Measurements from ENCODE around the gene CTNNBL1. TPM values are rescaled to one million over a fixed set of nuclear protein-coding genes. Genes with fewer than 3 reads are reported as not detected.
"Not testable (repeated sequence)": the region's sequence is repeated elsewhere in the genome, so short reads cannot be mapped to it uniquely, and the experiment has no call there.

CTNNBL1 gene
- polyA plus RNA-seq, 2 donors: 30.2 to 39.6 TPM

- WGBS, 2 donors: 23 to 41% methylated on average over 1 of the region's 1 CpG
- Histone ChIP-seq H3K27ac (ENCODE audit: low read depth in 2 of 2, low read length in 1 of 2) (no peak overlapping the region), H3K4me1 (ENCODE audit: control insufficient read depth in 2 of 2, insufficient read depth in 2 of 2, low read length in 1 of 2) (no peaks in the 10 kb centered on the region), H3K27me3 (ENCODE audit: control insufficient read depth in 1 of 2, insufficient read depth in 2 of 2, low read length in 2 of 2) (peaks cover 0 to 3% of the 10 kb centered on the region in 2 donors), H3K4me3 (ENCODE audit: low read depth in 1 of 2, low read length in 2 of 2) (no peak overlapping the region), H3K36me3 (ENCODE audit: control insufficient read depth in 2 of 2, insufficient read depth in 2 of 2, low read length in 1 of 2) (no peaks in the 10 kb centered on the region), H3K9me3 (ENCODE audit: control insufficient read depth in 2 of 2, insufficient read depth in 1 of 2, low read depth in 1 of 2, low read length in 1 of 2) (no peaks in the 10 kb centered on the region)
Observed at GRCh38 chr20:37673444-37673843, 20.4 kb upstream of the CTNNBL1 start.

- 65 to 76% methylated on average over 7 of the region's 7 CpGs for WGBS, 2 donors
Observed at GRCh38 chr20:37676440-37676839, 17.4 kb upstream of the CTNNBL1 start.

GRCh38 chr20:37677969-37678861 is 15.6 kb upstream of the CTNNBL1 start:
- 26 to 34% methylated on average over 11 of the region's 11 CpGs for WGBS, 2 donors
- Histone ChIP-seq H3K9me3 (ENCODE audit: control insufficient read depth in 2 of 2, insufficient read depth in 1 of 2, low read depth in 1 of 2, low read length in 1 of 2) (peaks cover 0 to 2% of the 10 kb centered on the region in 2 donors), H3K27me3 (ENCODE audit: control insufficient read depth in 1 of 2, insufficient read depth in 2 of 2, low read length in 2 of 2) (no peaks in the 10 kb centered on the region), H3K27ac (ENCODE audit: low read depth in 2 of 2, low read length in 1 of 2) (no peak overlapping the region), H3K36me3 (ENCODE audit: control insufficient read depth in 2 of 2, insufficient read depth in 2 of 2, low read length in 1 of 2) (no peaks in the 10 kb centered on the region), H3K4me1 (ENCODE audit: control insufficient read depth in 2 of 2, insufficient read depth in 2 of 2, low read length in 1 of 2) (no peaks in the 10 kb centered on the region), H3K4me3 (ENCODE audit: low read depth in 1 of 2, low read length in 2 of 2) (no peak overlapping the region)

More at GRCh38 chr20:37676440-37676839, 17.4 kb upstream of the CTNNBL1 start:
- Histone ChIP-seq H3K4me3 (ENCODE audit: low read depth in 1 of 2, low read length in 2 of 2) (no peak overlapping the region), H3K27ac (ENCODE audit: low read depth in 2 of 2, low read length in 1 of 2) (no peak overlapping the region), H3K27me3 (ENCODE audit: control insufficient read depth in 1 of 2, insufficient read depth in 2 of 2, low read length in 2 of 2) (peaks cover 0 to 3% of the 10 kb centered on the region in 2 donors), H3K36me3 (ENCODE audit: control insufficient read depth in 2 of 2, insufficient read depth in 2 of 2, low read length in 1 of 2) (no peaks in the 10 kb centered on the region), H3K9me3 (ENCODE audit: control insufficient read depth in 2 of 2, insufficient read depth in 1 of 2, low read depth in 1 of 2, low read length in 1 of 2) (peaks cover 0 to under 1% of the 10 kb centered on the region in 2 donors), H3K4me1 (ENCODE audit: control insufficient read depth in 2 of 2, insufficient read depth in 2 of 2, low read length in 1 of 2) (no peaks in the 10 kb centered on the region)

- H3K4me1 ChIP-seq (ENCODE audit: control insufficient read depth in 2 of 2, insufficient read depth in 2 of 2, low read length in 1 of 2); H3K36me3 ChIP-seq (ENCODE audit: control insufficient read depth in 2 of 2, insufficient read depth in 2 of 2, low read length in 1 of 2); H3K9me3 ChIP-seq (ENCODE audit: control insufficient read depth in 2 of 2, insufficient read depth in 1 of 2, low read depth in 1 of 2, low read length in 1 of 2); H3K27ac ChIP-seq (ENCODE audit: low read depth in 2 of 2, low read length in 1 of 2); H3K27me3 ChIP-seq (ENCODE audit: control insufficient read depth in 1 of 2, insufficient read depth in 2 of 2, low read length in 2 of 2); H3K4me3 ChIP-seq (ENCODE audit: low read depth in 1 of 2, low read length in 2 of 2): not testable (repeated sequence)
- 80 to 82% methylated on average over 4 of the region's 4 CpGs for WGBS, 2 donors
Observed at GRCh38 chr20:37679751-37680150, 14.1 kb upstream of the CTNNBL1 start.

- Histone ChIP-seq H3K4me3 (ENCODE audit: low read depth in 1 of 2, low read length in 2 of 2) (no peak overlapping the region), H3K9me3 (ENCODE audit: control insufficient read depth in 2 of 2, insufficient read depth in 1 of 2, low read depth in 1 of 2, low read length in 1 of 2) (peaks cover 0 to 2% of the 10 kb centered on the region in 2 donors), H3K36me3 (ENCODE audit: control insufficient read depth in 2 of 2, insufficient read depth in 2 of 2, low read length in 1 of 2) (no peaks in the 10 kb centered on the region), H3K4me1 (ENCODE audit: control insufficient read depth in 2 of 2, insufficient read depth in 2 of 2, low read length in 1 of 2) (no peaks in the 10 kb centered on the region), H3K27ac (ENCODE audit: low read depth in 2 of 2, low read length in 1 of 2) (no peak overlapping the region), H3K27me3 (ENCODE audit: control insufficient read depth in 1 of 2, insufficient read depth in 2 of 2, low read length in 2 of 2) (no peaks in the 10 kb centered on the region)
- 25 to 34% methylated on average over 3 of the region's 3 CpGs for WGBS, 2 donors
Observed at GRCh38 chr20:37680420-37680819, 13.4 kb upstream of the CTNNBL1 start.

- Histone ChIP-seq H3K27ac (ENCODE audit: low read depth in 2 of 2, low read length in 1 of 2) (no peak overlapping the region), H3K27me3 (ENCODE audit: control insufficient read depth in 1 of 2, insufficient read depth in 2 of 2, low read length in 2 of 2) (no peaks in the 10 kb centered on the region), H3K36me3 (ENCODE audit: control insufficient read depth in 2 of 2, insufficient read depth in 2 of 2, low read length in 1 of 2) (no peaks in the 10 kb centered on the region), H3K4me1 (ENCODE audit: control insufficient read depth in 2 of 2, insufficient read depth in 2 of 2, low read length in 1 of 2) (no peaks in the 10 kb centered on the region), H3K4me3 (ENCODE audit: low read depth in 1 of 2, low read length in 2 of 2) (no peak overlapping the region), H3K9me3 (ENCODE audit: control insufficient read depth in 2 of 2, insufficient read depth in 1 of 2, low read depth in 1 of 2, low read length in 1 of 2) (peaks cover 0 to 2% of the 10 kb centered on the region in 2 donors)
- WGBS, 2 donors: 51 to 56% methylated on average over 10 of the region's 10 CpGs
Observed at GRCh38 chr20:37681384-37682112, 12.3 kb upstream of the CTNNBL1 start.

- H3K4me3 ChIP-seq (ENCODE audit: low read depth in 1 of 2, low read length in 2 of 2); H3K9me3 ChIP-seq (ENCODE audit: control insufficient read depth in 2 of 2, insufficient read depth in 1 of 2, low read depth in 1 of 2, low read length in 1 of 2); H3K27me3 ChIP-seq (ENCODE audit: control insufficient read depth in 1 of 2, insufficient read depth in 2 of 2, low read length in 2 of 2); H3K27ac ChIP-seq (ENCODE audit: low read depth in 2 of 2, low read length in 1 of 2); H3K4me1 ChIP-seq (ENCODE audit: control insufficient read depth in 2 of 2, insufficient read depth in 2 of 2, low read length in 1 of 2); H3K36me3 ChIP-seq (ENCODE audit: control insufficient read depth in 2 of 2, insufficient read depth in 2 of 2, low read length in 1 of 2): not testable (repeated sequence)
- WGBS, 2 donors: 62 to 64% methylated on average over 9 of the region's 9 CpGs
Observed at GRCh38 chr20:37683146-37683545, 10.7 kb upstream of the CTNNBL1 start.

- 85 to 90% methylated on average over 2 of the region's 2 CpGs for WGBS, 2 donors
- H3K27me3 ChIP-seq (ENCODE audit: control insufficient read depth in 1 of 2, insufficient read depth in 2 of 2, low read length in 2 of 2): no peaks in the 10 kb centered on the region
- H3K36me3 ChIP-seq (ENCODE audit: control insufficient read depth in 2 of 2, insufficient read depth in 2 of 2, low read length in 1 of 2): no peaks in the 10 kb centered on the region
- H3K9me3 ChIP-seq (ENCODE audit: control insufficient read depth in 2 of 2, insufficient read depth in 1 of 2, low read depth in 1 of 2, low read length in 1 of 2): no peaks in the 10 kb centered on the region
- H3K27ac ChIP-seq (ENCODE audit: low read depth in 2 of 2, low read length in 1 of 2): no peak overlapping the region
- no peak overlapping the region for H3K4me3 ChIP-seq (ENCODE audit: low read depth in 1 of 2, low read length in 2 of 2)
- H3K4me1 ChIP-seq (ENCODE audit: control insufficient read depth in 2 of 2, insufficient read depth in 2 of 2, low read length in 1 of 2): no peaks in the 10 kb centered on the region
Observed at GRCh38 chr20:37686762-37687477, 6.9 kb upstream of the CTNNBL1 start.

GRCh38 chr20:37687478-37687805 is 6.4 kb upstream of the CTNNBL1 start:
- H3K27me3 ChIP-seq (ENCODE audit: control insufficient read depth in 1 of 2, insufficient read depth in 2 of 2, low read length in 2 of 2): no peaks in the 10 kb centered on the region
- no peak overlapping the region for H3K4me3 ChIP-seq (ENCODE audit: low read depth in 1 of 2, low read length in 2 of 2)
- 61 to 69% methylated on average over 3 of the region's 3 CpGs for WGBS, 2 donors
- no peak overlapping the region for H3K27ac ChIP-seq (ENCODE audit: low read depth in 2 of 2, low read length in 1 of 2)
- H3K4me1 ChIP-seq (ENCODE audit: control insufficient read depth in 2 of 2, insufficient read depth in 2 of 2, low read length in 1 of 2): no peaks in the 10 kb centered on the region
- H3K9me3 ChIP-seq (ENCODE audit: control insufficient read depth in 2 of 2, insufficient read depth in 1 of 2, low read depth in 1 of 2, low read length in 1 of 2): no peaks in the 10 kb centered on the region
- H3K36me3 ChIP-seq (ENCODE audit: control insufficient read depth in 2 of 2, insufficient read depth in 2 of 2, low read length in 1 of 2): no peaks in the 10 kb centered on the region

Data from esophagus (tissue), 2 donors.